HG03196 (cell line): ENCODE measurements around the gene SERBP1.

ENCODE experiments used
- ATAC-seq: cut with Tn5 transposase; IDR thresholded peaks from one replicate; pipeline ENCODE4 v1.9.1; 2021; ENCODE audit not compliant: unreplicated experiment

SERBP1 gene

DNA sequence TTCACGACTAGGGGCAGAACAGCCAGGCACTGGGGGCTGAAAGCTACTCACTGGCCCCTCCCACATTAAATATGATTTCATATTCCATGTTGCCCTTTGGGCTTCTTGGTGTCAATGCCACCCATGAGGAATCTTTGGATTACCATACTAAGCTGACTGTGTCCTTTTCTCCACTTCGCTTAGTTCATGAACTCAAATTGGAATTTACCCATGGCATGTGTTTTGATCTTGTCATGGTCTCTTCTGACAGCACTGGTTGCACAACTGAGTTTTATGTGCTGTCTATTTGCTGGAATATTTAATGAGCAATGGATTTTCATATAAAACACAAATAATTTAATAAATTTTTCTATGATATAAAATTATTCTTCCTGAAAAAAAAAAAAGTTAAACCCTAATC, 59.2 kb downstream of the SERBP1 start:
- ATAC-seq = no peak

DNA sequence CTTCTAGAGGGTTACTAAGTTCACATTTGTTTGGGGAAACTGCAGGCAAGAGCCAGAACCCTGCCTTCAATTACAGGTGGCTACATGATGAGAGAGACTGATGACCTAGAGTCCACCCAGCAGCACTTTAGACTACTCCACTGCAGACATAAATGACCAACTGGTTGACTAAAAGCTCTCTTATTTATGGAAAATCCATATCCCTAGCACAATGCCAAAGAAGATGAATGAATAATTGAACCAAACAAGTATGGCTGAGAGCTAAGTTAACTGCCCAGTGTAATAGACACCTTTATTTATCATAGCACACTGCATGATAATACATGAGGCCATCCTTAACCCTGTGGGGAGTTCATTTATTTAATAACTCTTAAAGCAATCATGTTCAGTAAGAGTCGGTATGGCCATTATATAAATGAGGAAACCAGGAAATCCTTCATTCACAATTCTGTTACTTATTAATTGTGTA, 62.1 kb downstream of the SERBP1 start:
- ATAC-seq = no peak

DNA sequence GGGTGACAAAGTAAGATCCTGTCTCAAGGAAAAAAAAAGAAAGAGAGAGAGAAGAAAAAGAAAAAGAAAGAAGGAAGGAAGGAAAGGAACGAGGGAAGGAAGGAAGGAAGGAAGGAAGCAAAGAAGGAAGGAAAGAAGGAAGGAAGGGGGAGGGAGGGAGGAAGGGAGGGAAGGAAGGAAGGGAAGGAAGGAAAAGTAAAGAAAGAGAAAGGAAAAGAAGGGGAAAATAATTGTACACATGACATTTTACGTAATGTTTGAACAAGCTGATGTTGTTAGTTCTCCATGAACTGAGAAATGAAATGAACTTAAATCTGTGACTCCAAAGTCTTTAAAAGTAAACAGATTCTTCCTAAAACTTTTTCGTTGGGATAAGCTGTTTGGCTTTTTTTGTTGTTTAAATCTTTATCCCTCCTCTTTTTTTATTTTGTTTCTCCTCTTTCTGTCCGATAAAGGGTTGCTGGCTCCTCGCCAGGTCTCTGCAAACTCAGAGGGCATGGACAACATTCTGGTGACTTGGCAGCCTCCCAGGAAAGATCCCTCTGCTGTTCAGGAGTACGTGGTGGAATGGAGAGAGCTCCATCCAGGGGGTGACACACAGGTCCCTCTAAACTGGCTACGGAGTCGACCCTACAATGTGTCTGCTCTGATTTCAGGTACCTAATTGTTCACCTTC, 62.7 kb downstream of the SERBP1 start:
- ATAC-seq = no peak

DNA sequence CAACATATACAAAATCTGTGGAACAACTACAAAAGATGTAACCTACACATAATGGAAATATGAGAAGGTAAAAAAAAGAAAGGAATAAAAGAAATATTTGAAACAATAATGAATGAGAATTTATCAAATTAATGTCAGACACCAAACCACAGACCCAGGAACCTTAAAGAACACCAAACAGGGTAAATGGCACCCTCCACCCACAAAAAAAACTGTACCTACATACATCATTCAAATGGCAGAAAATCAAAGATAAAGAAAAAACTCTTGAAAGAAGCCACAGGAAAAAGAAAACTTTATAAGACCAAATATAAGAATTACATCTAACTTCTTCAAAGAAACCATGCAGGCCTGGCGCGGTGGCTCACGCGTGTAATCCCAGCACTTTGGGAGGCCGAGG, 68.6 kb downstream of the SERBP1 start:
- ATAC-seq = no peak

DNA sequence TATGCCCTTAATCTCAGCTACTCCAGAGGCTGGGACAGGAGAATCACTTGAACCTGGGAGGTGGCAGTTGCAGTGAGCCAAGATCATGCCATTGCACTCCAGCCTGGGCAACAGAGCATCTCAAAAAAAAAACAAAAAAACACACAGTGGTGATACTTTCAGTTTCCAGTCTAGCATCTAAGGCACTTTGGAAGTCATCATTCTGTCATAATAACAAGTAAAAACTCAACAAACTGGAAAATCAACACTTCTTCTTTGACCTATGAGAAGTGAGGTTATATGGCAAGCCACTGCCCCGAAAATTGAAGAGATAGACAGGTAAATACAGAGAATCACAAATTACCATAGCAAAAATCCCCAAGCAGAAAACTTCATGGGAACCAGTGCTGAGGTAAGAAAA, 70.6 kb downstream of the SERBP1 start:
- no peak for ATAC-seq
